Transverse colon (tissue), 4 donors: Measurements from ENCODE around the gene CTBP1. TPM values are rescaled to one million over a fixed set of nuclear protein-coding genes. Genes with fewer than 3 reads are reported as not detected.

Source experiments
- DNase-seq: peaks from one replicate; pipeline ENCODE4 v3.0.0-alpha.2; 2019
- H3K27ac ChIP-seq, 4 donors: fragments of 200-600 bp; sonication (generic); 2 replicates each; pipeline ENCODE4 v1.5.1; 2016 to 2018; ENCODE audit warnings: inconsistent platforms in 4 of 4
- H3K27me3 ChIP-seq: fragments of 200-600 bp; sonication (generic); 2 replicates; pipeline ENCODE4 v1.5.1; 2017; ENCODE audit warnings: inconsistent platforms
- H3K36me3 ChIP-seq, 4 donors: fragments of 200-600 bp; sonication (generic); 2 replicates each; pipeline ENCODE4 v1.5.1; 2017 to 2019; ENCODE audit warnings: inconsistent platforms in 4 of 4
- H3K4me1 ChIP-seq, 4 donors: fragments of 200-600 bp; sonication (generic); 2 replicates each; pipeline ENCODE4 v1.5.1; 2017 to 2020; ENCODE audit warnings: inconsistent platforms in 4 of 4
- H3K4me3 ChIP-seq, 4 donors: fragments of 200-600 bp; sonication (generic); 1 replicate in 1 of 4; 2 replicates in 3 of 4; pipeline versions ENCODE4 v1.5.1 to v1.6.1; 2017 to 2019; ENCODE audit warnings: inconsistent platforms in 4 of 4
- H3K9me3 ChIP-seq, 2 donors: fragments of 200-600 bp; sonication (generic); 2 replicates each; pipeline ENCODE4 v1.5.1; 2017 to 2019; ENCODE audit warnings: inconsistent platforms in 2 of 2
- CTCF ChIP-seq, 5 experiments: fragments of 200-600 bp in 3 of 5; fragments of 450-650 bp in 2 of 5; sonication (generic) in 3 of 5; IDR thresholded peaks; 1 replicate in 2 of 5; 2 replicates in 3 of 5; pipeline ENCODE4 v1.5.1; 2016 to 2017; ENCODE audit warnings: antibody characterized with exemption in 5 of 5, inconsistent platforms in 3 of 5, mild to moderate bottlenecking in 2 of 5, moderate library complexity in 1 of 5
- EP300 ChIP-seq: sonication (generic); formaldehyde crosslinking; IDR thresholded peaks from one replicate; pipeline ENCODE4 v1.6.1; 2017; ENCODE audit warnings: antibody characterized with exemption, low read depth
- POLR2A ChIP-seq: fragments of 450-650 bp; IDR thresholded peaks from one replicate; pipeline ENCODE4 v1.6.1; 2016; ENCODE audit warnings: antibody characterized with exemption, mild to moderate bottlenecking, moderate library complexity
- POLR2AphosphoS5 ChIP-seq, 3 donors: sonication (generic); formaldehyde crosslinking; IDR thresholded peaks; one replicate each; pipeline ENCODE4 v1.6.1; 2016; ENCODE audit warnings: antibody characterized with exemption in 3 of 3
- WGBS, 2 donors: methylation state at CpG; one replicate each; pipeline ENCODE4 v1.1.5; 2018; ENCODE audit warnings: low coverage in 1 of 2; 5-methylcytosine and 5-hydroxymethylcytosine counted together
- in situ Hi-C, 4 donors: fragments of 200-750 bp; cut with MboI; loops; one replicate each; pipeline versions ENCODE4 v1.15.0 to v1.15.1; 2017; ENCODE audit warnings: low sequenced_read_pairs in 3 of 4, low pct_ligation_motif_present in 1 of 4, low pct_unique_long_range_greater_than_20kb in 1 of 4
- intact Hi-C: fragments of 100-400 bp; cut with DNase I; formaldehyde crosslinking; loops from one replicate; pipeline ENCODE4 v1.15.1; 2023; ENCODE audit warnings: low total_unique reads
- total RNA-seq, 4 donors: library from RNA; depleted of rRNA; stranded (reverse); fragments of >200 nt; gene quantifications; one replicate each; pipeline ENCODE4 v1.1.0, GENCODE V29; 2016

Gene CTBP1
- total RNA-seq, 4 donors from 2014 or later: 183 to 457 (median 243) TPM

GRCh38 chr4:1174941-1175634 lies 73.8 kb downstream of the CTBP1 start:
- in situ Hi-C loops: loop anchor here in 2 of 4 donors (25.0 kb wide), 1 partner anchor 87 kb away; no protein-coding TSS in a partner anchor
- Histone ChIP-seq H3K36me3 (no peaks in the 10 kb centered on the region), H3K9me3 (no peaks in the 10 kb centered on the region), H3K27ac (peak overlapping the region in 1 of 4 donors; percentile 43), H3K4me3 (no peak overlapping the region), H3K4me1 (peaks cover 8 to 39% (median 35%) of the 10 kb centered on the region in 4 donors), H3K27me3 (peaks cover 35% of the 10 kb centered on the region)
- 89% methylated on average over 20 of the region's 20 CpGs; no CpG with 5 or more reads in 1 of the 2 donors for WGBS, 2 donors
- intact Hi-C loops: no loop called here
- DNase-seq: no peak
- no peak for TF ChIP-seq EP300

- TF ChIP-seq POLR2A: peak; percentile 19
- peak in 2 of 3 donors; percentile 28 for TF ChIP-seq POLR2AphosphoS5 (IDR thresholded peaks at IDR 0.05)
- no peak for TF ChIP-seq EP300
- TF ChIP-seq CTCF (IDR thresholded peaks at IDR 0.05): no peak
- Histone ChIP-seq H3K27ac (peak overlapping the region; percentile 74 to 88 (median 76)), H3K36me3 (no peaks in the 10 kb centered on the region), H3K9me3 (no peaks in the 10 kb centered on the region), H3K27me3 (peaks cover 47% of the 10 kb centered on the region), H3K4me3 (no peak overlapping the region), H3K4me1 (peaks cover 8 to 38% (median 34%) of the 10 kb centered on the region in 4 donors)
- intact Hi-C loops (no loop called here), in situ Hi-C loops (loop anchor here in 2 of 4 donors (25.0 kb wide), 1 partner anchor 89 kb away; no protein-coding TSS in a partner anchor)
- WGBS, 2 donors: 44 to 62% methylated on average over 2 to 17 of the region's 20 CpGs
- no peak for DNase-seq
These were observed 75.8 kb downstream of the CTBP1 start for GRCh38 chr4:1172971-1173757.

- H3K27ac ChIP-seq: peak within 1 kb of the TSS; percentile 75 to 88 (median 76)
- no peaks in the 10 kb centered on the region for H3K9me3 ChIP-seq
- peaks cover 9 to 36% (median 34%) of the 10 kb centered on the region in 4 donors for H3K4me1 ChIP-seq
- H3K36me3 ChIP-seq: no peaks in the 10 kb centered on the region
- no peak for DNase-seq
- intact Hi-C loops: no loop called here
- no peak for TF ChIP-seq EP300
- peak; percentile 34 for TF ChIP-seq POLR2A
- H3K4me3 ChIP-seq: peak within 1 kb of the TSS; percentile 17 to 38 (median 28)
- in situ Hi-C loops: loop anchor here in 2 of 4 donors (25.0 kb wide), 1 partner anchor 90 kb away; no protein-coding TSS in a partner anchor
- WGBS, 2 donors: 2 to 15% methylated on average over 14 to 54 of the region's 54 CpGs
- peaks cover 50% of the 10 kb centered on the region for H3K27me3 ChIP-seq
These were observed 76.6 kb downstream of the CTBP1 start, which contains the start of gene SPON2 for GRCh38 chr4:1172228-1172851. Gene SPON2 (minus strand): TSS chr4:1172583.

- DNase-seq: peak; percentile 50
- H3K4me3 ChIP-seq: peak overlapping the region; percentile 17 to 38 (median 28)
- H3K9me3 ChIP-seq: no peaks in the 10 kb centered on the region
- H3K4me1 ChIP-seq: peaks cover 5 to 36% (median 31%) of the 10 kb centered on the region in 4 donors
- H3K27me3 ChIP-seq: peaks cover 50% of the 10 kb centered on the region
- H3K36me3 ChIP-seq: no peaks in the 10 kb centered on the region
- H3K27ac ChIP-seq: peak overlapping the region; percentile 75 to 88 (median 76)
- WGBS, 2 donors: 5% methylated on average over 39 of the region's 88 CpGs; no CpG with 5 or more reads in 1 of the 2 donors
- intact Hi-C loops: no loop called here
- in situ Hi-C loops: loop anchor here in 2 of 4 donors (25.0 kb wide), 1 partner anchor 91 kb away; no protein-coding TSS in a partner anchor
- TF ChIP-seq EP300 (no peak), POLR2AphosphoS5 (IDR thresholded peaks at IDR 0.05) (no peak), POLR2A (no peak), CTCF (IDR thresholded peaks at IDR 0.05) (no peak)
These were observed 77.4 kb downstream of the CTBP1 start for GRCh38 chr4:1171311-1172227.
